GM12878 (cell line): ENCODE results near the gene PLXNA4. TPM values are rescaled to one million over a fixed set of nuclear protein-coding genes. Genes with fewer than 3 reads are reported as not detected.

ENCODE experiments used
- ATAC-seq: fragments of 200-7000 bp; cut with Tn5 transposase; 3 replicates; pipeline ENCODE4 v1.9.1; 2020; ENCODE audit warnings: mild to moderate bottlenecking, moderate library complexity
- BruUV-seq: library from RNA; stranded (reverse); fragments of 400-500 nt; replicated peaks from 2 replicates; lab custom pipeline; 2021; lab: Mats Ljungman, UMichigan
- CTCF ChIA-PET: fragments of 300-600 bp; sonication (Branson Sonifier 250); formaldehyde crosslinking; extraction: SDS; loops from one replicate; lab custom pipeline; 2021; ENCODE audit warnings: inconsistent platforms; lab: Yijun Ruan, JAX
- POLR2A ChIA-PET: fragments of 350-600 bp; formaldehyde crosslinking; extraction: SDS; loops from one replicate; lab custom pipeline; 2021; ENCODE audit warnings: inconsistent platforms; lab: Charles Lee
- RAD21 ChIA-PET: fragments of 300-600 bp; sonication (Branson Sonifier 250); formaldehyde crosslinking; loops from one replicate; lab custom pipeline; 2023; ENCODE audit warnings: antibody characterized with exemption; ENCODE audit not compliant: unreplicated experiment; lab: Charles Lee
- SMC1A ChIA-PET: fragments of 300-600 bp; sonication (Branson Sonifier 250); formaldehyde crosslinking; loops from one replicate; lab custom pipeline; 2023; ENCODE audit not compliant: unreplicated experiment, uncharacterized antibody; lab: Charles Lee
- DNase-seq: peaks from one replicate; pipeline ENCODE4 v3.0.0-alpha.2; 2011; ENCODE audit warnings: low read depth, low spot score
- FAIRE-seq: peaks from 3 replicates; lab custom pipeline; 2011; peaks lifted over from hg19 to GRCh38; lab: Jason Lieb, UNC
- H2AFZ ChIP-seq: 2 replicates; pipeline ENCODE4 v1.6.0; 2011; ENCODE audit warnings: low read depth, low read length, control low read depth; ENCODE audit not compliant: control insufficient read depth
- H3K27ac ChIP-seq: 2 replicates; pipeline ENCODE4 v1.5.1; 2011; ENCODE audit warnings: control low read depth; ENCODE audit not compliant: control insufficient read depth, insufficient read depth
- H3K27me3 ChIP-seq, 2 experiments: replicated peaks in 1 of 2; 2 replicates each; pipeline versions ENCODE4 v1.6.0 to v1.6.1; 2011; ENCODE audit warnings: low read length in 1 of 2; ENCODE audit not compliant: control insufficient read depth in 2 of 2, insufficient read depth in 2 of 2
- H3K36me3 ChIP-seq, 2 experiments: 2 replicates each; pipeline ENCODE4 v1.5.1; 2011; ENCODE audit warnings: low read length in 1 of 2; ENCODE audit not compliant: control insufficient read depth in 2 of 2, insufficient read depth in 2 of 2
- H3K4me1 ChIP-seq: 2 replicates; pipeline ENCODE4 v1.6.1; 2011; ENCODE audit warnings: mild to moderate bottlenecking, low read length, moderate library complexity, mixed read lengths; ENCODE audit not compliant: control insufficient read depth, insufficient read depth
- H3K4me2 ChIP-seq: 2 replicates; pipeline ENCODE4 v1.6.0; 2011; ENCODE audit warnings: control low read depth; ENCODE audit not compliant: control insufficient read depth, insufficient read depth
- H3K4me3 ChIP-seq: fragments of 200-600 bp; sonication (generic); 2 replicates; pipeline ENCODE4 v1.5.1; 2016
- H3K79me2 ChIP-seq: 2 replicates; pipeline ENCODE4 v1.6.0; 2011; ENCODE audit warnings: low read length; ENCODE audit not compliant: control insufficient read depth, insufficient read depth
- H3K9ac ChIP-seq: 2 replicates; pipeline ENCODE4 v1.8.0; 2011; ENCODE audit warnings: low read length, control low read depth, mixed read lengths; ENCODE audit not compliant: control insufficient read depth, insufficient read depth
- H3K9me3 ChIP-seq: replicated peaks from 3 replicates; pipeline ENCODE4 v1.5.1; 2011; ENCODE audit warnings: mild to moderate bottlenecking, low read length; ENCODE audit not compliant: control insufficient read depth, insufficient read depth
- H4K20me1 ChIP-seq: 2 replicates; pipeline ENCODE4 v1.6.0; 2011; ENCODE audit not compliant: control insufficient read depth, insufficient read depth
- ASH2L ChIP-seq: fragments of 300-600, 200-600 bp; sonication (generic); IDR thresholded peaks from 2 replicates; pipeline ENCODE4 v1.6.1; 2017; ENCODE audit warnings: low read depth, mild to moderate bottlenecking, borderline replicate concordance
- BMI1 ChIP-seq: fragments of 450-650 bp; IDR thresholded peaks from 2 replicates; pipeline ENCODE4 v1.6.1; 2016; ENCODE audit warnings: mild to moderate bottlenecking, moderate library complexity, borderline replicate concordance
- CEBPB ChIP-seq, 2 experiments: fragments of 150-350 bp in 1 of 2; IDR thresholded peaks; 2 replicates each; pipeline ENCODE4 v1.6.1; 2012 to 2014; ENCODE audit warnings: low read depth in 2 of 2, low read length in 2 of 2, borderline replicate concordance in 1 of 2, inconsistent platforms in 1 of 2
- HCFC1 ChIP-seq: fragments of 150-350 bp; IDR thresholded peaks from 2 replicates; pipeline ENCODE4 v1.6.1; 2014; ENCODE audit warnings: low read length
- HDAC2 ChIP-seq: fragments of 200-600 bp; sonication (generic); IDR thresholded peaks from 2 replicates; pipeline ENCODE4 v1.6.1; 2017
- HDGF ChIP-seq: fragments of 450-650 bp; IDR thresholded peaks from 2 replicates; pipeline ENCODE4 v1.6.1; 2016; ENCODE audit warnings: antibody characterized with exemption
- JUNB ChIP-seq: IDR thresholded peaks from 2 replicates; pipeline ENCODE4 v1.6.1; 2016; ENCODE audit warnings: antibody characterized with exemption, mild to moderate bottlenecking
- NBN ChIP-seq: fragments of 450-650 bp; IDR thresholded peaks from 2 replicates; pipeline ENCODE4 v1.6.1; 2016
- POLR2AphosphoS2 ChIP-seq: IDR thresholded peaks from 2 replicates; pipeline ENCODE4 v1.6.1; 2011; ENCODE audit warnings: low read depth, mild to moderate bottlenecking, low read length, improper control_type of control experiment, moderate library complexity
- RAD21 ChIP-seq: IDR thresholded peaks from 2 replicates; pipeline ENCODE4 v1.6.1; 2011; ENCODE audit warnings: mild to moderate bottlenecking, low read depth, low read length, moderate library complexity; ENCODE audit not compliant: insufficient read depth
- SMAD1 ChIP-seq: fragments of 450-650 bp; IDR thresholded peaks from 2 replicates; pipeline ENCODE4 v1.6.1; 2018; ENCODE audit warnings: mild to moderate bottlenecking, low read depth; ENCODE audit not compliant: partially characterized antibody
- ZNF384 ChIP-seq: IDR thresholded peaks from 2 replicates; pipeline ENCODE4 v1.6.1; 2012; ENCODE audit warnings: low read depth, mild to moderate bottlenecking, low read length, improper control_type of control experiment, borderline replicate concordance
- WGBS: methylation state at CpG from one replicate; pipeline ENCODE4 v1.1.6; 2016; ENCODE audit warnings: low lambda C conversion rate; ENCODE audit not compliant: insufficient replicate concordance, insufficient coverage; ENCODE audit errors: missing lambda C conversion rate; 5-methylcytosine and 5-hydroxymethylcytosine counted together
- in situ Hi-C: fragments of 300-500 bp; cut with MboI; formaldehyde crosslinking; loops from 9 replicates; pipeline ENCODE4 v1.14.3; 2018; ENCODE audit warnings: mixed read lengths
- intact Hi-C: fragments of 100-400 bp; cut with micrococcal nuclease; formaldehyde crosslinking; loops from one replicate; pipeline ENCODE4 v1.14.2; 2022; ENCODE audit not compliant: unreplicated experiment
- polyA plus RNA-seq, 11 experiments: library from polyadenylated mRNA; depleted of rRNA in 4 of 11; unstranded in 6 of 11; stranded (reverse) in 5 of 11; fragments of >200 nt; fragmentation: Nextera tagmentation in 4 of 11; fragmentation: Illumina TruSeq in 1 of 11; extraction: Ambion mirVana in 4 of 11; extraction: Trizol in 1 of 11; gene quantifications; 1 replicate in 1 of 11; 2 replicates in 10 of 11; pipeline versions ENCODE4 v1.2.1 to v1.2.3, GENCODE V29; 2011 to 2016; ENCODE audit warnings: inconsistent platforms in 2 of 11, missing spikeins in 2 of 11, low read depth in 1 of 11
- total RNA-seq, 4 experiments: library from RNA; depleted of rRNA in 3 of 4; stranded (reverse); fragments of >200 nt in 3 of 4; fragmentation: Illumina TruSeq in 1 of 4; extraction: Trizol in 1 of 4; gene quantifications; 2 replicates each; pipeline versions ENCODE4 v1.2.1 to v1.2.3, GENCODE V29; 2013 to 2021
- TF ChIP-seq, protein P1 (sequence below): IDR thresholded peaks from 2 replicates; pipeline ENCODE4 v1.6.1; 2012; ENCODE audit warnings: low read depth, low read length, improper control_type of control experiment

PLXNA4 gene
- total and polyA plus RNA-seq, 10 of the 15 experiments (the other 5 are each of a cell fraction or from before 2014, with no cell fraction given) = 0.03 TPM; not detected in 9

DNA sequence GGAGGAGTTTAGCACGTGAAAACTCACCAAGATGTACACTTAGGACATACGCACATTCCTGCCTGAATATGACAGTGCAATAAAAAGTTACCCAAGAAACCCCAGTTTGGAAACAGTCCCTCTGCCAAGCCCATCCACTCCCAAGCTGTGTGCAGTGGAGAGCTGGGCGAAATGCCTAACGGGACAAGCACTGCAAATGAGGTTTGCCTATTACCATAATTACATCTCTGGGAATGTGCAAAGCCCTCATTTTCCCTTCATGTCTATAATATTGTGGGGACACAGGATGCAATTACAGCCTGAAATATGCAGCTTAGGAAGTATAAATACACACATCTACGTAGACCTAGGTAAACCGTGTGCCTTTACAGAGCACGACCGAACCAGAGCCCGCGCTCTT, 117.5 kb downstream of the PLXNA4 start:
- BruUV-seq = no TSS peak
- Histone ChIP-seq H3K4me1 (no peaks in the 10 kb centered on the region), H4K20me1 (no peaks in the 10 kb centered on the region), H3K27me3 (peaks cover 0 to 2% of the 10 kb centered on the region in 2 experiments; a peak in 1 of 4 replicates), H3K9ac (no peak overlapping the region), H3K9me3 (no peaks in the 10 kb centered on the region), H3K27ac (no peak overlapping the region), H3K36me3 (no peaks in the 10 kb centered on the region), H3K4me3 (no peak overlapping the region), H2AFZ (no peak overlapping the region), H3K4me2 (no peak overlapping the region), H3K79me2 (no peaks in the 10 kb centered on the region)
- 46% methylated on average over 10 of the region's 10 CpGs for WGBS
- ChIA-PET POLR2A (no interaction called here), CTCF (no interaction called here), SMC1A (no interaction called here), RAD21 (no interaction called here)
- DNase-seq (no peak), ATAC-seq (no peak), FAIRE-seq (no peak)
- intact Hi-C loops (no loop called here), in situ Hi-C loops (no loop called here)
- no peak for TF ChIP-seq ZNF384

DNA sequence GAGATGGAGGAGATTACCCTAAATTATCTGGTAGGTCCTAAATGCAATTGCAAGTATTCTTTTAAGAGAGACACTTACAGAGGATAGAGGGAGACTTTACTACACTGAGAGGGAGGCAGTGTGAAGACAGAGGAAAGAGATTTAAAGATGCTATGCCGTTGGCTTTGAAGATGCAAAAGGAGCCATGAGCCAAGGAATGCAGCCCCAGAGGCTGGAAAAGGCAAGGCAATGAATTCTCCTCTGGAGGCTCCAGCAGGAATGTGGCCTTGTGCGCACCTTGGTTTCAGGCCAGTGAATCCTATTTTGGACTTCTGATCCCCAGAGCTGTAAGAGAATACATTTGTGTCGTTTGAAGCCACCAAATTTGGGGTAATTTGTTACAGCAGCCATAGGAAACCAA, 118.6 kb downstream of the PLXNA4 start:
- RAD21 ChIA-PET = no interaction called here
- Histone ChIP-seq H3K27me3 (peaks cover 0 to 2% of the 10 kb centered on the region in 2 experiments; a peak in 1 of 4 replicates), H3K4me1 (no peaks in the 10 kb centered on the region), H3K36me3 (no peaks in the 10 kb centered on the region), H3K4me2 (no peak overlapping the region), H3K4me3 (no peak overlapping the region), H2AFZ (no peak overlapping the region)
- DNase-seq (no peak), FAIRE-seq (no peak)
- SMC1A ChIA-PET = no interaction called here
- CTCF ChIA-PET = no interaction called here
- intact Hi-C loops (no loop called here), in situ Hi-C loops (no loop called here)
- POLR2A ChIA-PET = no interaction called here
- TF ChIP-seq HDGF (no peak), SMAD1 (no peak), RAD21 (no peak), JUNB (no peak), CEBPB (IDR thresholded peaks at IDR 0.05; ENCODE audit: borderline replicate concordance in 1 of 2, low read depth in 2 of 2, low read length in 2 of 2) (no peak), HCFC1 (no peak), ASH2L (no peak), HDAC2 (no peak), POLR2AphosphoS2 (no peak), NBN (no peak), BMI1 (no peak)
- TF ChIP-seq, protein P1, sequence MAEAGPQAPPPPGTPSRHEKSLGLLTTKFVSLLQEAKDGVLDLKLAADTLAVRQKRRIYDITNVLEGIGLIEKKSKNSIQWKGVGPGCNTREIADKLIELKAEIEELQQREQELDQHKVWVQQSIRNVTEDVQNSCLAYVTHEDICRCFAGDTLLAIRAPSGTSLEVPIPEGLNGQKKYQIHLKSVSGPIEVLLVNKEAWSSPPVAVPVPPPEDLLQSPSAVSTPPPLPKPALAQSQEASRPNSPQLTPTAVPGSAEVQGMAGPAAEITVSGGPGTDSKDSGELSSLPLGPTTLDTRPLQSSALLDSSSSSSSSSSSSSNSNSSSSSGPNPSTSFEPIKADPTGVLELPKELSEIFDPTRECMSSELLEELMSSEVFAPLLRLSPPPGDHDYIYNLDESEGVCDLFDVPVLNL = no peak
- TF ChIP-seq, all 136 proteins: peak for 0
- no peak for ATAC-seq
- Histone ChIP-seq H3K9me3 (no peaks in the 10 kb centered on the region), H4K20me1 (no peaks in the 10 kb centered on the region), H3K27ac (no peak overlapping the region), H3K79me2 (no peaks in the 10 kb centered on the region), H3K9ac (no peak overlapping the region)
- no TSS peak for BruUV-seq
- WGBS = 27% methylated on average over 3 of the region's 3 CpGs
